Caco-2 (cell line): ENCODE data around the gene GATA6. TPM values are rescaled to one million over a fixed set of nuclear protein-coding genes. Genes with fewer than 3 reads are reported as not detected.

Experiments
- BruUV-seq: library from RNA; stranded (reverse); fragments of 400-500 nt; replicated peaks from 2 replicates; lab custom pipeline; 2021; lab: Mats Ljungman, UMichigan
- CTCF ChIA-PET: fragments of 300-600 bp; sonication (Branson Sonifier 250); formaldehyde crosslinking; loops from one replicate; lab custom pipeline; 2022; ENCODE audit warnings: antibody characterized with exemption; lab: Charles Lee
- POLR2A ChIA-PET: fragments of 300-600 bp; sonication (Branson Sonifier 250); formaldehyde crosslinking; loops from one replicate; lab custom pipeline; 2022; ENCODE audit warnings: antibody characterized with exemption; lab: Charles Lee
- DNase-seq, 2 experiments: peaks; one replicate each; pipeline versions ENCODE4 v3.0.0 to v3.0.0-alpha.2; 2020 to 2022
- H3K27me3 ChIP-seq: replicated peaks from 2 replicates; pipeline ENCODE4 v1.6.0; 2011; ENCODE audit warnings: low read length; ENCODE audit not compliant: control insufficient read depth, insufficient read depth
- H3K36me3 ChIP-seq: 2 replicates; pipeline ENCODE4 v1.5.1; 2011; ENCODE audit warnings: low read length; ENCODE audit not compliant: control insufficient read depth, insufficient read depth
- H3K4me1 ChIP-seq: fragments of 250-450 bp; sonication (Bioruptor Pico); 2 replicates; pipeline ENCODE4 v1.5.1; 2020; ENCODE audit warnings: mild to moderate bottlenecking
- H3K4me3 ChIP-seq: 2 replicates; pipeline ENCODE4 v1.5.1; 2011; ENCODE audit warnings: low read depth, mild to moderate bottlenecking, control low read depth, low read length
- H3K9me3 ChIP-seq: fragments of 250-450 bp; sonication (Bioruptor Pico); 2 replicates; pipeline ENCODE4 v1.5.1; 2020; ENCODE audit warnings: mild to moderate bottlenecking, moderate library complexity
- H3K27ac Mint-ChIP-seq: one replicate; pipeline ENCODE4 v1.8.0; 2022; ENCODE audit warnings: mixed read lengths; ENCODE audit not compliant: unreplicated experiment
- H3K27me3 Mint-ChIP-seq: one replicate; pipeline ENCODE4 v1.8.0; 2022; ENCODE audit warnings: mixed read lengths; ENCODE audit not compliant: insufficient read depth, unreplicated experiment
- H3K36me3 Mint-ChIP-seq: one replicate; pipeline ENCODE4 v1.8.0; 2022; ENCODE audit warnings: mild to moderate bottlenecking, mixed read lengths; ENCODE audit not compliant: insufficient read depth, unreplicated experiment
- H3K4me1 Mint-ChIP-seq: one replicate; pipeline ENCODE4 v1.8.0; 2022; ENCODE audit warnings: low read depth, mixed read lengths; ENCODE audit not compliant: unreplicated experiment
- H3K4me3 Mint-ChIP-seq: one replicate; pipeline ENCODE4 v1.8.0; 2022; ENCODE audit warnings: mild to moderate bottlenecking, moderate library complexity, mixed read lengths; ENCODE audit not compliant: unreplicated experiment
- H3K9me3 Mint-ChIP-seq: one replicate; pipeline ENCODE4 v1.8.0; 2022; ENCODE audit warnings: mixed read lengths; ENCODE audit not compliant: unreplicated experiment
- intact Hi-C: fragments of 100-400 bp; cut with micrococcal nuclease; formaldehyde crosslinking; loops from one replicate; pipeline ENCODE4 v1.10.0; 2022; ENCODE audit not compliant: unreplicated experiment
- total RNA-seq: library from RNA; stranded (reverse); gene quantifications from 2 replicates; pipeline ENCODE4 v1.2.3, GENCODE V29; 2022
- TF ChIP-seq, protein P1 (sequence below), 2 experiments: fragments of 200-600 bp in 1 of 2; IDR thresholded peaks; 1 replicate in 1 of 2; 2 replicates in 1 of 2; pipeline versions ENCODE4 v1.5.1 to v1.8.0; 2011 to 2022; ENCODE audit warnings: antibody characterized with exemption in 1 of 2, control low read depth in 1 of 2, inconsistent platforms in 1 of 2, low read depth in 1 of 2, low read length in 1 of 2, mild to moderate bottlenecking in 1 of 2, moderate library complexity in 1 of 2; ENCODE audit not compliant: insufficient read depth in 1 of 2, severe bottlenecking in 1 of 2, unreplicated experiment in 1 of 2

The GATA6 gene
- total RNA-seq, 1 experiment from 2014 or later: 124 TPM

DNA sequence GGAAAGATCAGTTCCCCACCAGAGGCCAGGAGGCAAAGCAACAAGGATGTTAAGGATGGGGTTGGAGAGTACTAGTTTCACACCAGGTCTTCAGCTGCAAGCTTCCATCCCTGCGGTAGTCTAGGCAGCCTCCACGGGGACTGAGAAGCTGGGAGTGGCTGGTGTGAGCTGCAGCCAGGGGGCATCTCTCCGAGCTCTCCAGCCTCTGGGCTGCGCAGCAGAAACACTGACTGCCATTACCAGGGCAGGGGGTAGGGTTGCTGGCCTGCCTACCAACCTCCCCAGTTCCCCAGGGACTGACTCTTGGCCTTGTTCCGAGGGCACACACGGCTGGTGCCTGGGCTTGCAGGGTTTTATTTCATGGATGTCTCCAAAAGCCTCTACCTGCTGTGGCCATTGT, 15.9 kb downstream of the GATA6 start:
- H3K4me3 Mint-ChIP-seq: peak overlapping the region; percentile 37
- no peaks in the 10 kb centered on the region for H3K9me3 Mint-ChIP-seq
- Histone ChIP-seq H3K4me1 (peaks cover 80% of the 10 kb centered on the region), H3K9me3 (no peaks in the 10 kb centered on the region), H3K4me3 (no peak overlapping the region), H3K27me3 (no peaks in the 10 kb centered on the region), H3K36me3 (peaks cover 7% of the 10 kb centered on the region; the same call in 1 of the 2 replicates)
- intact Hi-C loops: loop anchor here (5.0 kb wide), 1 partner anchor 273 kb away; no protein-coding TSS in a partner anchor
- ChIA-PET CTCF (interaction anchor here (1.4 kb wide), 1 partner anchor 193 kb away, joined by 4 read pairs; no protein-coding TSS in a partner anchor), POLR2A (no interaction called here)
- no peaks in the 10 kb centered on the region for H3K27me3 Mint-ChIP-seq
- TF ChIP-seq, protein P1, sequence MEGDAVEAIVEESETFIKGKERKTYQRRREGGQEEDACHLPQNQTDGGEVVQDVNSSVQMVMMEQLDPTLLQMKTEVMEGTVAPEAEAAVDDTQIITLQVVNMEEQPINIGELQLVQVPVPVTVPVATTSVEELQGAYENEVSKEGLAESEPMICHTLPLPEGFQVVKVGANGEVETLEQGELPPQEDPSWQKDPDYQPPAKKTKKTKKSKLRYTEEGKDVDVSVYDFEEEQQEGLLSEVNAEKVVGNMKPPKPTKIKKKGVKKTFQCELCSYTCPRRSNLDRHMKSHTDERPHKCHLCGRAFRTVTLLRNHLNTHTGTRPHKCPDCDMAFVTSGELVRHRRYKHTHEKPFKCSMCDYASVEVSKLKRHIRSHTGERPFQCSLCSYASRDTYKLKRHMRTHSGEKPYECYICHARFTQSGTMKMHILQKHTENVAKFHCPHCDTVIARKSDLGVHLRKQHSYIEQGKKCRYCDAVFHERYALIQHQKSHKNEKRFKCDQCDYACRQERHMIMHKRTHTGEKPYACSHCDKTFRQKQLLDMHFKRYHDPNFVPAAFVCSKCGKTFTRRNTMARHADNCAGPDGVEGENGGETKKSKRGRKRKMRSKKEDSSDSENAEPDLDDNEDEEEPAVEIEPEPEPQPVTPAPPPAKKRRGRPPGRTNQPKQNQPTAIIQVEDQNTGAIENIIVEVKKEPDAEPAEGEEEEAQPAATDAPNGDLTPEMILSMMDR (IDR thresholded peaks at IDR 0.05; ENCODE audit: insufficient read depth in 1 of 2, low read depth in 1 of 2, low read length in 1 of 2, severe bottlenecking in 1 of 2, unreplicated experiment in 1 of 2): no peak
- no peak for DNase-seq
- H3K36me3 Mint-ChIP-seq: peaks cover 99% of the 10 kb centered on the region
- peak overlapping the region; percentile 59 for H3K27ac Mint-ChIP-seq
- peaks cover 21% of the 10 kb centered on the region for H3K4me1 Mint-ChIP-seq
- no TSS peak for BruUV-seq

DNA sequence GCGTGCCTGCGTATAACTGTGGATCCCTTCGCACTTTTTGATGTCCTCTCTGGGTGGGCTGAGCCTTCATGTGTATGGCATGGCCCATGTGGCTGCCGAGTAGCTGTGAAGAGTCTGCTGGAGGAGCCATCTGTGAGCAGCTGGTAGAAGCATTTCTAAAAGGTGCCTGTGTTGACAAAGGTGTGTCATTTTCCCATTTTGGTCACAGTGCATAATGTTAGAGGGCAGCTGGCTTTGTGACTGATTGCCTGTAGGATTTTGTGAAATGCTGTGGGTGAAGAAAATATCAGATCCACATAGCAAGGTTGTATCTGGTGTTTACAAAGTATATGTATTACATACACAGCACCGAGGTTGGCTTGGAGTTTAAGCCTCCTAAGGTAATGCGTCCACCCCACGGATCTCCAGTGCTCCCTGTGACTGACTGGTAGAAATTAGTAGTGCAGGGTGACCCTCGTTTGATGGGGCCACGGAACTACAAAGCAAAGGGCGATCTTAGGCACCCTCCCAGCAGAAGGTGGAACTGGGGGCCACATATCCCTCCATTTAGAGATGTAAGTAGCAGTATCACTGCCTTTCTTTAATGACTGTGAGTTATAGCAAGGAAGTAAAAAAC, 16.5 kb downstream of the GATA6 start:
- Histone ChIP-seq H3K9me3 (no peaks in the 10 kb centered on the region), H3K27me3 (no peaks in the 10 kb centered on the region), H3K4me3 (no peak overlapping the region), H3K4me1 (peaks cover 82% of the 10 kb centered on the region), H3K36me3 (peaks cover 7% of the 10 kb centered on the region; the same call in 1 of the 2 replicates)
- Mint-ChIP-seq H3K36me3 (peaks cover 99% of the 10 kb centered on the region), H3K27me3 (no peaks in the 10 kb centered on the region), H3K4me3 (peak overlapping the region; percentile 37), H3K27ac (peak overlapping the region; percentile 59), H3K9me3 (no peaks in the 10 kb centered on the region), H3K4me1 (peaks cover 26% of the 10 kb centered on the region)
- TF ChIP-seq, protein P1 (IDR thresholded peaks at IDR 0.05; ENCODE audit: insufficient read depth in 1 of 2, low read depth in 1 of 2, low read length in 1 of 2, severe bottlenecking in 1 of 2, unreplicated experiment in 1 of 2): no peak
- POLR2A ChIA-PET: no interaction called here
- intact Hi-C loops: loop anchor here (5.0 kb wide), 1 partner anchor 274 kb away; no protein-coding TSS in a partner anchor
- DNase-seq: no peak
- BruUV-seq: no TSS peak
- CTCF ChIA-PET: interaction anchor here (1.4 kb wide), 1 partner anchor 193 kb away, joined by 4 read pairs; no protein-coding TSS in a partner anchor

DNA sequence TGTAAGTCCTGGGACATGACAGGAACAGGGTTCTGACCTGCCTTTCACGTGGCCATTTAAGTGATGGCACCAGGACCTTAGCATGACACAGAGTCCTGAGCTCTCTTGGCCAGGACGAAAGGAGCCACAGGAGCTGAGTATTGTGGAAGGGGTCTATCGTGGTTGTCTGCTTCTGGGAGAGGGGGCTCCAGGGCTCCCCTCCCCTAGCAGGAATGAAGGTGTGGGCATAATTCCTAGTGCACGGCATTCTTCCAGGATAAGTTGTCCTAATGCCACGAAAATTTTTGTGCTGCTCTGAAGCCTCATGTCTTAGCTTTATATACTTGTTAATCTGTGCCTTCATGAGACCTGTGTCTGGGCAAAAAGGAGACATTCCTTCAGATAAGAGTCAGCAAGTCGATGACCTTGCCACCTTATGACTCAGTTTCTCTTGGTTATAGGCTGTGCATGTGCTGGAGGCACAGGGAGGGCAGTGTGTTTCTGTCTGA, 17.1 kb downstream of the GATA6 start:
- CTCF ChIA-PET: no interaction called here
- Histone ChIP-seq H3K4me3 (no peak overlapping the region), H3K27me3 (no peaks in the 10 kb centered on the region), H3K36me3 (peaks cover 7% of the 10 kb centered on the region; the same call in 1 of the 2 replicates), H3K4me1 (peaks cover 78% of the 10 kb centered on the region), H3K9me3 (no peaks in the 10 kb centered on the region)
- peaks cover 99% of the 10 kb centered on the region for H3K36me3 Mint-ChIP-seq
- TF ChIP-seq, protein P1 (IDR thresholded peaks at IDR 0.05; ENCODE audit: insufficient read depth in 1 of 2, low read depth in 1 of 2, low read length in 1 of 2, severe bottlenecking in 1 of 2, unreplicated experiment in 1 of 2): no peak
- no TSS peak for BruUV-seq
- DNase-seq: no peak
- no peaks in the 10 kb centered on the region for H3K9me3 Mint-ChIP-seq
- H3K27ac Mint-ChIP-seq: peak overlapping the region; percentile 59
- H3K27me3 Mint-ChIP-seq: no peaks in the 10 kb centered on the region
- POLR2A ChIA-PET: no interaction called here
- peak overlapping the region; percentile 37 for H3K4me3 Mint-ChIP-seq
- peaks cover 28% of the 10 kb centered on the region for H3K4me1 Mint-ChIP-seq
- intact Hi-C loops: loop anchor here (5.0 kb wide), 1 partner anchor 274 kb away; no protein-coding TSS in a partner anchor
